Measurements from ENCODE around the gene ZBTB9. TPM values are rescaled to one million over a fixed set of nuclear protein-coding genes. Genes with fewer than 3 reads are reported as not detected.

The ZBTB9 gene
- polyA plus RNA-seq, 1 of the 3 experiments (the other 2 are of a cell fraction), result 5.7 TPM

GRCh38 chr6:33416386-33417127, 37.8 kb upstream of the ZBTB9 start:
- ChIA-PET CTCF (interaction anchor here (0.7 to 1.6 kb wide), 2 partner anchors 10 to 26 kb away, joined by 4 to 6 read pairs; no protein-coding TSS in a partner anchor), POLR2A (no interaction called here)
- Histone ChIP-seq H3K4me3 (ENCODE audit: low read depth in 2 of 2, low read length in 1 of 2) (peak overlapping the region; percentile 68 to 87), H3K4me2 (peak overlapping the region; percentile 94), H4K20me1 (ENCODE audit: insufficient read depth) (0 out of 2 replicates have a peak, but pooled peaks cover 5% of the 10 kb centered on the region), H3K36me3 (replicated peaks in 1 of 2; ENCODE audit: control insufficient read depth in 1 of 2, insufficient read depth in 2 of 2, low read length in 1 of 2) (peaks cover 18 to 42% of the 10 kb centered on the region in 2 experiments), H3K4me1 (ENCODE audit: control insufficient read depth in 1 of 2, insufficient read depth in 2 of 2, low read depth in 1 of 2, low read length in 1 of 2) (peaks cover 22 to 48% of the 10 kb centered on the region in 2 experiments), H3K9me3 (no peaks in the 10 kb centered on the region), H3K27ac (ENCODE audit: low read depth in 2 of 2, low read length in 1 of 2) (peak overlapping the region; percentile 90 to 91), H3K79me2 (ENCODE audit: insufficient read depth) (peaks cover 61% of the 10 kb centered on the region), H2AFZ (ENCODE audit: low read depth) (no peak overlapping the region), H3F3A (replicated peaks; ENCODE audit: insufficient read depth) (peaks cover 26% of the 10 kb centered on the region), H3K9me2 (no peaks in the 10 kb centered on the region), H3K27me3 (ENCODE audit: insufficient read depth) (no peaks in the 10 kb centered on the region), H3K9ac (peak overlapping the region; percentile 87)
- WGBS (ENCODE audit: low lambda C conversion rate), result 36% methylated on average over 8 of the region's 12 CpGs
- TF ChIP-seq FOXJ3 (CRISPR knock-in tag; IDR thresholded peaks at IDR 0.05), result no peak
- no peak for TF ChIP-seq JUND (IDR thresholded peaks at IDR 0.05)
- TF ChIP-seq MEF2A (IDR thresholded peaks at IDR 0.05; ENCODE audit: borderline replicate concordance, low read depth), result no peak
- TF ChIP-seq USF2 (IDR thresholded peaks at IDR 0.05; ENCODE audit: borderline replicate concordance, low read depth, low read length), result no peak
- TF ChIP-seq MXI1 (IDR thresholded peaks at IDR 0.05; ENCODE audit: low read depth, low read length), result no peak
- TF ChIP-seq CHD2 (IDR thresholded peaks at IDR 0.05; ENCODE audit: low read length, partially characterized antibody), result no peak
- no peak for TF ChIP-seq YY1 (IDR thresholded peaks at IDR 0.05; ENCODE audit: low read depth)
- no peak for TF ChIP-seq GABPA (IDR thresholded peaks at IDR 0.05; ENCODE audit: low read depth)
- DNase-seq, result no peak

- peaks cover 22 to 46% of the 10 kb centered on the region in 2 experiments for H3K4me1 ChIP-seq (ENCODE audit: control insufficient read depth in 1 of 2, insufficient read depth in 2 of 2, low read depth in 1 of 2, low read length in 1 of 2)
- TF ChIP-seq JUND (IDR thresholded peaks at IDR 0.05) (peak; percentile 64; the same call in 1 of the 2 replicates), TEAD4 (IDR thresholded peaks at IDR 0.05; ENCODE audit: borderline replicate concordance, insufficient read depth) (no peak), ELF1 (IDR thresholded peaks at IDR 0.05) (no peak), FOSL2 (IDR thresholded peaks at IDR 0.05; ENCODE audit: borderline replicate concordance, low read depth) (peak; percentile 86; the same call in 1 of the 2 replicates), TCF12 (IDR thresholded peaks at IDR 0.05) (no peak), ZBTB33 (IDR thresholded peaks at IDR 0.05; ENCODE audit: borderline replicate concordance, low read depth) (no peak), SIN3A (IDR thresholded peaks at IDR 0.05; ENCODE audit: borderline replicate concordance, low read depth, low read length) (peak; percentile 86; the same call in 1 of the 2 replicates), PBX3 (IDR thresholded peaks at IDR 0.05) (0 out of 2 replicates have a peak, but pooled peaks have one; percentile 2)
- TF ChIP-seq, protein P1, sequence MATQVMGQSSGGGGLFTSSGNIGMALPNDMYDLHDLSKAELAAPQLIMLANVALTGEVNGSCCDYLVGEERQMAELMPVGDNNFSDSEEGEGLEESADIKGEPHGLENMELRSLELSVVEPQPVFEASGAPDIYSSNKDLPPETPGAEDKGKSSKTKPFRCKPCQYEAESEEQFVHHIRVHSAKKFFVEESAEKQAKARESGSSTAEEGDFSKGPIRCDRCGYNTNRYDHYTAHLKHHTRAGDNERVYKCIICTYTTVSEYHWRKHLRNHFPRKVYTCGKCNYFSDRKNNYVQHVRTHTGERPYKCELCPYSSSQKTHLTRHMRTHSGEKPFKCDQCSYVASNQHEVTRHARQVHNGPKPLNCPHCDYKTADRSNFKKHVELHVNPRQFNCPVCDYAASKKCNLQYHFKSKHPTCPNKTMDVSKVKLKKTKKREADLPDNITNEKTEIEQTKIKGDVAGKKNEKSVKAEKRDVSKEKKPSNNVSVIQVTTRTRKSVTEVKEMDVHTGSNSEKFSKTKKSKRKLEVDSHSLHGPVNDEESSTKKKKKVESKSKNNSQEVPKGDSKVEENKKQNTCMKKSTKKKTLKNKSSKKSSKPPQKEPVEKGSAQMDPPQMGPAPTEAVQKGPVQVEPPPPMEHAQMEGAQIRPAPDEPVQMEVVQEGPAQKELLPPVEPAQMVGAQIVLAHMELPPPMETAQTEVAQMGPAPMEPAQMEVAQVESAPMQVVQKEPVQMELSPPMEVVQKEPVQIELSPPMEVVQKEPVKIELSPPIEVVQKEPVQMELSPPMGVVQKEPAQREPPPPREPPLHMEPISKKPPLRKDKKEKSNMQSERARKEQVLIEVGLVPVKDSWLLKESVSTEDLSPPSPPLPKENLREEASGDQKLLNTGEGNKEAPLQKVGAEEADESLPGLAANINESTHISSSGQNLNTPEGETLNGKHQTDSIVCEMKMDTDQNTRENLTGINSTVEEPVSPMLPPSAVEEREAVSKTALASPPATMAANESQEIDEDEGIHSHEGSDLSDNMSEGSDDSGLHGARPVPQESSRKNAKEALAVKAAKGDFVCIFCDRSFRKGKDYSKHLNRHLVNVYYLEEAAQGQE (IDR thresholded peaks at IDR 0.05; ENCODE audit: low read depth, low read length), result no peak
- POLR2A ChIA-PET, result interaction anchor here (0.6 to 2.0 kb wide), 3 partner anchors 37 to 1519 kb away, joined by 3 to 8 read pairs (median 3); partner anchors contain the start of genes RPS18, VPS52 and ZBTB9
- no peaks in the 10 kb centered on the region for H3K9me2 ChIP-seq
- peak overlapping the region; percentile 94 for H3K4me2 ChIP-seq
- 1% methylated on average over 25 of the region's 25 CpGs for WGBS (ENCODE audit: low lambda C conversion rate)
- H3K4me3 ChIP-seq (ENCODE audit: low read depth in 2 of 2, low read length in 1 of 2), result peak overlapping the region; percentile 68 to 87
- H3K9me3 ChIP-seq, result no peaks in the 10 kb centered on the region
- H2AFZ ChIP-seq (ENCODE audit: low read depth), result peak overlapping the region; percentile 61; the same call in 1 of the 2 replicates
- H3K9ac ChIP-seq, result peak overlapping the region; percentile 87
- peaks cover 18% of the 10 kb centered on the region for H3F3A ChIP-seq (replicated peaks; ENCODE audit: insufficient read depth)
- DNase-seq, result no peak
- peaks cover 18 to 42% of the 10 kb centered on the region in 2 experiments for H3K36me3 ChIP-seq (replicated peaks in 1 of 2; ENCODE audit: control insufficient read depth in 1 of 2, insufficient read depth in 2 of 2, low read length in 1 of 2)
- CTCF ChIA-PET, result interaction anchor here (0.7 to 2.4 kb wide), 5 partner anchors 9 to 27 kb away, joined by 4 to 12 read pairs (median 6); no protein-coding TSS in a partner anchor
- peak overlapping the region; percentile 90 to 91 for H3K27ac ChIP-seq (ENCODE audit: low read depth in 2 of 2, low read length in 1 of 2)
- H4K20me1 ChIP-seq (ENCODE audit: insufficient read depth), result 0 out of 2 replicates have a peak, but pooled peaks cover 5% of the 10 kb centered on the region
- no peaks in the 10 kb centered on the region for H3K27me3 ChIP-seq (ENCODE audit: insufficient read depth)
- peaks cover 53% of the 10 kb centered on the region for H3K79me2 ChIP-seq (ENCODE audit: insufficient read depth)
These were observed 37.1 kb upstream of the ZBTB9 start for GRCh38 chr6:33417128-33417902.
